Thyroid gland (tissue), 4 donors: ENCODE data around the gene FNDC3B. TPM values are rescaled to one million over a fixed set of nuclear protein-coding genes. Genes with fewer than 3 reads are reported as not detected.

Source experiments
- DNase-seq, 2 donors: peaks; one replicate each; pipeline ENCODE4 v3.0.0-alpha.2; 2019
- H3K27ac ChIP-seq, 3 donors: fragments of 200-600 bp; sonication (generic); 1 replicate in 2 of 3; 2 replicates in 1 of 3; pipeline ENCODE4 v1.5.1; 2016 to 2019; ENCODE audit warnings: mild to moderate bottlenecking in 1 of 3, moderate library complexity in 1 of 3
- H3K27me3 ChIP-seq: fragments of 200-600 bp; sonication (generic); one replicate; pipeline ENCODE4 v1.5.1; 2019
- H3K36me3 ChIP-seq, 2 donors: fragments of 200-600 bp; sonication (generic); one replicate each; pipeline ENCODE4 v1.5.1; 2016 to 2019
- H3K4me1 ChIP-seq, 2 donors: fragments of 200-600 bp; sonication (generic); one replicate each; pipeline ENCODE4 v1.5.1; 2017 to 2019
- H3K4me3 ChIP-seq, 3 donors: fragments of 200-600 bp; sonication (generic); replicated peaks in 1 of 3; 1 replicate in 2 of 3; 2 replicates in 1 of 3; pipeline ENCODE4 v1.5.1; 2016; ENCODE audit warnings: mild to moderate bottlenecking in 1 of 3
- H3K9me3 ChIP-seq: fragments of 200-600 bp; sonication (generic); one replicate; pipeline ENCODE4 v1.5.1; 2017
- POLR2A ChIP-seq, 2 donors: fragments of 450-650 bp; IDR thresholded peaks; one replicate each; pipeline ENCODE4 v1.6.1; 2017; ENCODE audit warnings: antibody characterized with exemption in 2 of 2, mild to moderate bottlenecking in 2 of 2, moderate library complexity in 1 of 2
- WGBS, 2 donors: methylation state at CpG; one replicate each; pipeline ENCODE4 v1.1.5; 2017; 5-methylcytosine and 5-hydroxymethylcytosine counted together
- intact Hi-C: fragments of 100-400 bp; cut with DNase I; formaldehyde crosslinking; loops from one replicate; pipeline ENCODE4 v1.15.1; 2023
- total RNA-seq, 4 donors: library from RNA; depleted of rRNA; stranded (reverse); fragments of >200 nt; gene quantifications; one replicate each; pipeline ENCODE4 v1.2.3, GENCODE V29; 2016
- TF ChIP-seq, protein P1 (sequence below), 6 experiments: fragments of 200-600 bp in 3 of 6; fragments of 450-650 bp in 3 of 6; sonication (generic) in 3 of 6; IDR thresholded peaks; one replicate each; pipeline ENCODE4 v1.5.1; 2016 to 2019; ENCODE audit warnings: antibody characterized with exemption in 6 of 6, mild to moderate bottlenecking in 2 of 6, inconsistent platforms in 1 of 6, moderate library complexity in 1 of 6

Gene FNDC3B
- total RNA-seq, 4 donors from 2014 or later, result 118 to 172 (median 146) TPM

DNA sequence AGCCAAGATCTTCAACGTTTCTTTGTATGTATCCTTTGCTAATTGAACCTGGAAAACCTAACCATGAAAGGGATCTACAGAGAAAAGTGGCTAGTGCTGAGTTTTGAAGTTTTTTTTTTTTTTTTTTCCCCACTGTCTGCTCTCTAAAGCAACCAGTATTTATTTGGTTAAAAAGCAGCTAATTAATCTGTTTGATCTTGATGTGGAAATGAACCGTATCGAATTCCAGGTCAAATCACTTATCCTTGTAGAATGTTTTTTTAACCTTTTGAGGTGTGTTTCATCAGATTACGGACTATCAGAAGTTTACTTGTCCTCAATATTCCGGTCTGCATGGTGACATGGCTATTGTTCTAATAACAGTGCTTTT is 117.2 kb downstream of the FNDC3B start:
- Histone ChIP-seq H3K36me3 (no peaks in the 10 kb centered on the region), H3K9me3 (no peaks in the 10 kb centered on the region), H3K4me3 (no peak overlapping the region), H3K27me3 (no peaks in the 10 kb centered on the region), H3K4me1 (peaks cover 58 to 80% of the 10 kb centered on the region in 2 donors), H3K27ac (peak overlapping the region; percentile 58 to 66 (median 59))
- TF ChIP-seq, protein P1, sequence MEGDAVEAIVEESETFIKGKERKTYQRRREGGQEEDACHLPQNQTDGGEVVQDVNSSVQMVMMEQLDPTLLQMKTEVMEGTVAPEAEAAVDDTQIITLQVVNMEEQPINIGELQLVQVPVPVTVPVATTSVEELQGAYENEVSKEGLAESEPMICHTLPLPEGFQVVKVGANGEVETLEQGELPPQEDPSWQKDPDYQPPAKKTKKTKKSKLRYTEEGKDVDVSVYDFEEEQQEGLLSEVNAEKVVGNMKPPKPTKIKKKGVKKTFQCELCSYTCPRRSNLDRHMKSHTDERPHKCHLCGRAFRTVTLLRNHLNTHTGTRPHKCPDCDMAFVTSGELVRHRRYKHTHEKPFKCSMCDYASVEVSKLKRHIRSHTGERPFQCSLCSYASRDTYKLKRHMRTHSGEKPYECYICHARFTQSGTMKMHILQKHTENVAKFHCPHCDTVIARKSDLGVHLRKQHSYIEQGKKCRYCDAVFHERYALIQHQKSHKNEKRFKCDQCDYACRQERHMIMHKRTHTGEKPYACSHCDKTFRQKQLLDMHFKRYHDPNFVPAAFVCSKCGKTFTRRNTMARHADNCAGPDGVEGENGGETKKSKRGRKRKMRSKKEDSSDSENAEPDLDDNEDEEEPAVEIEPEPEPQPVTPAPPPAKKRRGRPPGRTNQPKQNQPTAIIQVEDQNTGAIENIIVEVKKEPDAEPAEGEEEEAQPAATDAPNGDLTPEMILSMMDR (IDR thresholded peaks at IDR 0.05), result no peak
- TF ChIP-seq POLR2A (IDR thresholded peaks at IDR 0.05), result no peak
- intact Hi-C loops, result no loop called here
- WGBS, 2 donors, result 25 to 32% methylated on average over 5 of the region's 5 CpGs
- DNase-seq, result no peak

- no peak overlapping the region for H3K4me3 ChIP-seq
- DNase-seq, result no peak
- WGBS, 2 donors, result 88 to 91% methylated on average over 3 of the region's 3 CpGs
- TF ChIP-seq, protein P1 (IDR thresholded peaks at IDR 0.05), result no peak
- TF ChIP-seq POLR2A (IDR thresholded peaks at IDR 0.05), result no peak
- intact Hi-C loops, result no loop called here
- no peaks in the 10 kb centered on the region for H3K36me3 ChIP-seq
- peak overlapping the region in 1 of 3 donors; percentile 66 for H3K27ac ChIP-seq
- H3K4me1 ChIP-seq, result peaks cover 48 to 68% of the 10 kb centered on the region in 2 donors
- H3K27me3 ChIP-seq, result no peaks in the 10 kb centered on the region
- H3K9me3 ChIP-seq, result no peaks in the 10 kb centered on the region
Measured at GRCh38 chr3:172157564-172158258, 118.3 kb downstream of the FNDC3B start.

DNA sequence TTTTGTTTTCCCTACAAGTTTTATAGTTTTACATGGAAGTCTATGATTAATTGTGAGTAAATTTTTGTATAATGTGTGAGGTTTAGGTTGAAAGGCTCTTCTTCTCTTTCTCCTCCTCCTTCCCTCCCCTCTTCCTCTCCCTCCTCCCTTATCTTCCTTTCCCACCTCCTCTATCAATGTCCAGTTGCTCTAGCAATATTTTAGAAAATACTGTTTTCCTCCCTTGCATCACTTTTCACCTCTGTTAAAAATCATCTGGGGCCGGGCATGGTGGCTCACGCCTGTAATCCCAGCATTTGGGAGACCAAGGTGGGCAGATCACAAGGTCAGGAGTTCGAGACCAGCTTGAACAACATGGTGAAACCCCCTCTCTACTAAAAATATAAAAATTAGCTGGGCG is 119.4 kb downstream of the FNDC3B start:
- DNase-seq, result no peak
- H3K27ac ChIP-seq, result peak overlapping the region in 2 of 3 donors; percentile 11 to 74
- WGBS, 2 donors, result 99% methylated on average over 4 of the region's 4 CpGs
- H3K36me3 ChIP-seq, result no peaks in the 10 kb centered on the region
- TF ChIP-seq POLR2A (IDR thresholded peaks at IDR 0.05), result no peak
- TF ChIP-seq, protein P1 (IDR thresholded peaks at IDR 0.05), result no peak
- H3K27me3 ChIP-seq, result no peaks in the 10 kb centered on the region
- H3K4me3 ChIP-seq, result no peak overlapping the region
- H3K4me1 ChIP-seq, result peaks cover 37 to 58% of the 10 kb centered on the region in 2 donors
- no peaks in the 10 kb centered on the region for H3K9me3 ChIP-seq
- intact Hi-C loops, result no loop called here

- no peak for DNase-seq
- TF ChIP-seq, protein P1 (IDR thresholded peaks at IDR 0.05), result no peak
- no peak for TF ChIP-seq POLR2A (IDR thresholded peaks at IDR 0.05)
- intact Hi-C loops, result no loop called here
- WGBS, 2 donors, result 87 to 92% methylated on average over 1 of the region's 1 CpG
- no peak overlapping the region for H3K4me3 ChIP-seq
- no peaks in the 10 kb centered on the region for H3K27me3 ChIP-seq
- no peaks in the 10 kb centered on the region for H3K9me3 ChIP-seq
- H3K4me1 ChIP-seq, result peaks cover 35 to 52% of the 10 kb centered on the region in 2 donors
- H3K27ac ChIP-seq, result peak overlapping the region; percentile 10 to 74 (median 11)
- no peaks in the 10 kb centered on the region for H3K36me3 ChIP-seq
Measured at GRCh38 chr3:172159376-172159775, 120.0 kb downstream of the FNDC3B start.

DNA sequence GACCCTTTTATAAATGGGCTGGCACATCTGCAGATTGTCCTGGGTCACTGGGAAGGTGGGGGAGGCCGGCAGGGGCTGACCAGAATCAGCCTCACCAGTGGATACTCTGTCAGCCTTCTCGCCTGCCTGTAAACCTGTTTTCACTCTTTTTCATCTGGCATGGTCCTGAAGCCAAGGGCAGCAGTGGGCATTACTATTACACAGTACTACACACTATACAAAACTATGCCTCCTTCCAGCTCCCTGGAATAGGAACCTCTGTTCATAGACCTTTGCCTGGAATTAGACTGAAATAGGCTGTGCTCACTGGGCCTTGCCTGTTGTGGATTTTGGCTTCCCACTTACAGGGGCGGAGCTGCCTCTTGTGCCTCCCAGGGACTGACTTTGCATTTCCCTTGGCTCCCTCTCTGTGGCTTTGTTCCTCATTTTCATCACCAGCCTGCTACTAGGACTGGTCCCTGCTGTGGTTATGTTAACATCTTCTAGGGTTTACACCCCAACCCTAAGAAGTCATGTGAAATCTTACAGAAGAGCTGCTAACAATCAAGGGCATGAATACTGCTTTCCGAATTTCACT is 120.7 kb downstream of the FNDC3B start:
- H3K9me3 ChIP-seq, result no peaks in the 10 kb centered on the region
- peak; percentile 87 to 90 for DNase-seq
- intact Hi-C loops, result no loop called here
- no peaks in the 10 kb centered on the region for H3K27me3 ChIP-seq
- no peak overlapping the region for H3K4me3 ChIP-seq
- peak overlapping the region; percentile 11 to 74 (median 54) for H3K27ac ChIP-seq
- 38 to 52% methylated on average over 4 of the region's 4 CpGs for WGBS, 2 donors
- no peaks in the 10 kb centered on the region for H3K36me3 ChIP-seq
- TF ChIP-seq, protein P1 (IDR thresholded peaks at IDR 0.05), result no peak
- peak in 1 of 2 donors; percentile 53 for TF ChIP-seq POLR2A (IDR thresholded peaks at IDR 0.05)
- peaks cover 35 to 45% of the 10 kb centered on the region in 2 donors for H3K4me1 ChIP-seq
